Colonic mucosa (tissue), 4 donors: ENCODE measurements around the gene B3GALNT1. TPM values are rescaled to one million over a fixed set of nuclear protein-coding genes. Genes with fewer than 3 reads are reported as not detected.

Experiments
- DNase-seq: peaks from one replicate; pipeline ENCODE4 v3.0.0-alpha.2; 2020
- H3K27ac ChIP-seq: fragments of 200-600 bp; one replicate; pipeline ENCODE4 v1.8.0; 2021
- H3K27me3 ChIP-seq: fragments of 200-600 bp; one replicate; pipeline ENCODE4 v1.8.0; 2021
- H3K36me3 ChIP-seq: fragments of 200-600 bp; one replicate; pipeline ENCODE4 v1.8.0; 2021
- H3K4me1 ChIP-seq: fragments of 200-600 bp; one replicate; pipeline ENCODE4 v1.8.0; 2021; ENCODE audit warnings: mild to moderate bottlenecking
- H3K4me3 ChIP-seq: fragments of 200-600 bp; one replicate; pipeline ENCODE4 v1.8.0; 2021
- H3K9ac ChIP-seq, 2 donors: one replicate each; pipeline ENCODE4 v1.7.0; 2013; ENCODE audit warnings: control low read depth in 2 of 2, low read depth in 2 of 2, low read length in 2 of 2
- H3K9me3 ChIP-seq: fragments of 200-600 bp; one replicate; pipeline ENCODE4 v1.8.0; 2021
- CTCF ChIP-seq: fragments of 200-600 bp; IDR thresholded peaks from one replicate; pipeline ENCODE4 v1.8.0; 2022; ENCODE audit warnings: antibody characterized with exemption, mild to moderate bottlenecking
- intact Hi-C: fragments of 100-400 bp; cut with DNase I; formaldehyde crosslinking; loops from one replicate; pipeline ENCODE4 v1.14.1; 2022
- total RNA-seq, 2 donors: library from RNA; stranded (reverse); fragmentation: NEBNext Ultra II Directional in 1 of 2; extraction: Animal tissue kit (Norgen Biotek cat#: 25700) in 1 of 2; gene quantifications; one replicate each; pipeline ENCODE4 v1.2.1, GENCODE V29; 2021
- donor health status: healthy.
- donor health status: DM: no; HTN: no; CAD: no.
- donor health status: DM: no; HTN: no; CAD: no.

B3GALNT1 gene
- total RNA-seq, 2 donors from 2014 or later = 0.94 to 1.8 TPM

- Histone ChIP-seq H3K9ac (no peak overlapping the region), H3K4me3 (no peak overlapping the region), H3K27me3 (no peaks in the 10 kb centered on the region), H3K4me1 (no peaks in the 10 kb centered on the region), H3K36me3 (no peaks in the 10 kb centered on the region), H3K9me3 (no peaks in the 10 kb centered on the region), H3K27ac (no peak overlapping the region)
- no peak for TF ChIP-seq CTCF
- DNase-seq = no peak
- intact Hi-C loops = loop anchor here (5.0 kb wide), 1 partner anchor 330 kb away; no protein-coding TSS in a partner anchor
These were observed 8.3 kb downstream of the B3GALNT1 start for GRCh38 chr3:161096771-161097367.

GRCh38 chr3:161093895-161094294 lies 11.3 kb downstream of the B3GALNT1 start:
- Histone ChIP-seq H3K27me3 (no peaks in the 10 kb centered on the region), H3K9ac (no peak overlapping the region), H3K27ac (no peak overlapping the region), H3K4me1 (no peaks in the 10 kb centered on the region), H3K36me3 (no peaks in the 10 kb centered on the region), H3K9me3 (no peaks in the 10 kb centered on the region), H3K4me3 (no peak overlapping the region)
- intact Hi-C loops = no loop called here
- no peak for TF ChIP-seq CTCF
- DNase-seq = no peak

GRCh38 chr3:161084277-161084676 lies 20.9 kb downstream of the B3GALNT1 start:
- TF ChIP-seq CTCF = no peak

GRCh38 chr3:161083131-161083530 lies 22.0 kb downstream of the B3GALNT1 start:
- Histone ChIP-seq H3K36me3 (no peaks in the 10 kb centered on the region), H3K4me1 (no peaks in the 10 kb centered on the region), H3K9me3 (no peaks in the 10 kb centered on the region), H3K27ac (no peak overlapping the region), H3K27me3 (no peaks in the 10 kb centered on the region), H3K4me3 (no peak overlapping the region), H3K9ac (no peak overlapping the region)
- no peak for TF ChIP-seq CTCF
- no peak for DNase-seq
- intact Hi-C loops = no loop called here

More at GRCh38 chr3:161084277-161084676, 20.9 kb downstream of the B3GALNT1 start:
- intact Hi-C loops = no loop called here
- H3K27ac ChIP-seq = no peak overlapping the region
- no peak overlapping the region for H3K4me3 ChIP-seq
- no peaks in the 10 kb centered on the region for H3K36me3 ChIP-seq
- no peaks in the 10 kb centered on the region for H3K9me3 ChIP-seq
- no peak overlapping the region for H3K9ac ChIP-seq
- no peak for DNase-seq
- H3K4me1 ChIP-seq = no peaks in the 10 kb centered on the region
- no peaks in the 10 kb centered on the region for H3K27me3 ChIP-seq

- no peak overlapping the region for H3K9ac ChIP-seq
- H3K4me1 ChIP-seq = no peaks in the 10 kb centered on the region
- H3K9me3 ChIP-seq = no peaks in the 10 kb centered on the region
- no peak for TF ChIP-seq CTCF
- H3K27me3 ChIP-seq = no peaks in the 10 kb centered on the region
- H3K27ac ChIP-seq = no peak overlapping the region
- DNase-seq = no peak
- no peak overlapping the region for H3K4me3 ChIP-seq
- no peaks in the 10 kb centered on the region for H3K36me3 ChIP-seq
- intact Hi-C loops = no loop called here
These were observed 23.1 kb downstream of the B3GALNT1 start for GRCh38 chr3:161082063-161082462.
